Peyer's patch (tissue), 4 donors: ENCODE data around the gene G2E3. TPM values are rescaled to one million over a fixed set of nuclear protein-coding genes. Genes with fewer than 3 reads are reported as not detected.
A peak's percentile ranks its signal among the peaks of the same experiment; 100 is the strongest.
"Not testable (repeated sequence)": the region's sequence is repeated elsewhere in the genome, so short reads cannot be mapped to it uniquely, and the experiment has no call there.

ENCODE experiments used
- DNase-seq, 3 donors: peaks; one replicate each; pipeline ENCODE4 v3.0.0-alpha.2; 2017 to 2019
- H3K27ac ChIP-seq, 4 donors: fragments of 200-600 bp; sonication (generic); one replicate each; pipeline ENCODE4 v1.5.1; 2016 to 2019
- H3K27me3 ChIP-seq, 2 donors: fragments of 200-600 bp; sonication (generic); one replicate each; pipeline ENCODE4 v1.5.1; 2019
- H3K36me3 ChIP-seq, 3 donors: fragments of 200-600 bp; sonication (generic); one replicate each; pipeline ENCODE4 v1.5.1; 2016 to 2019
- H3K4me1 ChIP-seq, 4 donors: fragments of 200-600 bp; sonication (generic); one replicate each; pipeline ENCODE4 v1.5.1; 2016 to 2019
- H3K4me3 ChIP-seq, 4 donors: fragments of 200-600 bp; sonication (generic); 1 replicate in 3 of 4; 2 replicates in 1 of 4; pipeline ENCODE4 v1.5.1; 2016 to 2019; ENCODE audit warnings: mild to moderate bottlenecking in 1 of 4
- H3K9me3 ChIP-seq, 4 donors: fragments of 200-600 bp; sonication (generic); one replicate each; pipeline ENCODE4 v1.5.1; 2016 to 2019; ENCODE audit warnings: mild to moderate bottlenecking in 1 of 4
- CTCF ChIP-seq, 6 experiments: fragments of 450-650 bp in 4 of 6; fragments of 200-600 bp in 2 of 6; sonication (generic) in 1 of 6; IDR thresholded peaks; one replicate each; pipeline ENCODE4 v1.5.1; 2017 to 2019; ENCODE audit warnings: antibody characterized with exemption in 6 of 6, mild to moderate bottlenecking in 3 of 6, moderate library complexity in 1 of 6
- POLR2A ChIP-seq, 2 donors: fragments of 450-650 bp; IDR thresholded peaks; one replicate each; pipeline ENCODE4 v1.5.1; 2017; ENCODE audit warnings: antibody characterized with exemption in 2 of 2, mild to moderate bottlenecking in 2 of 2, moderate library complexity in 2 of 2
- total RNA-seq, 4 donors: library from RNA; depleted of rRNA; stranded (reverse); fragments of >200 nt; gene quantifications; one replicate each; pipeline ENCODE4 v1.1.0, GENCODE V29; 2016

Gene G2E3
- total RNA-seq, 4 donors from 2014 or later: 6.4 to 19.8 (median 8.1) TPM

GRCh38 chr14:30597504-30597903, 38.5 kb downstream of the G2E3 start:
- Histone ChIP-seq H3K27me3 (no peaks in the 10 kb centered on the region), H3K27ac (no peak overlapping the region), H3K4me1 (no peaks in the 10 kb centered on the region), H3K9me3 (no peaks in the 10 kb centered on the region), H3K4me3 (no peak overlapping the region), H3K36me3 (peaks cover 0 to 43% (median 0%) of the 10 kb centered on the region in 3 donors)
- no peak for DNase-seq
- TF ChIP-seq POLR2A (IDR thresholded peaks at IDR 0.05): no peak
- no peak for TF ChIP-seq CTCF (IDR thresholded peaks at IDR 0.05)

DNA sequence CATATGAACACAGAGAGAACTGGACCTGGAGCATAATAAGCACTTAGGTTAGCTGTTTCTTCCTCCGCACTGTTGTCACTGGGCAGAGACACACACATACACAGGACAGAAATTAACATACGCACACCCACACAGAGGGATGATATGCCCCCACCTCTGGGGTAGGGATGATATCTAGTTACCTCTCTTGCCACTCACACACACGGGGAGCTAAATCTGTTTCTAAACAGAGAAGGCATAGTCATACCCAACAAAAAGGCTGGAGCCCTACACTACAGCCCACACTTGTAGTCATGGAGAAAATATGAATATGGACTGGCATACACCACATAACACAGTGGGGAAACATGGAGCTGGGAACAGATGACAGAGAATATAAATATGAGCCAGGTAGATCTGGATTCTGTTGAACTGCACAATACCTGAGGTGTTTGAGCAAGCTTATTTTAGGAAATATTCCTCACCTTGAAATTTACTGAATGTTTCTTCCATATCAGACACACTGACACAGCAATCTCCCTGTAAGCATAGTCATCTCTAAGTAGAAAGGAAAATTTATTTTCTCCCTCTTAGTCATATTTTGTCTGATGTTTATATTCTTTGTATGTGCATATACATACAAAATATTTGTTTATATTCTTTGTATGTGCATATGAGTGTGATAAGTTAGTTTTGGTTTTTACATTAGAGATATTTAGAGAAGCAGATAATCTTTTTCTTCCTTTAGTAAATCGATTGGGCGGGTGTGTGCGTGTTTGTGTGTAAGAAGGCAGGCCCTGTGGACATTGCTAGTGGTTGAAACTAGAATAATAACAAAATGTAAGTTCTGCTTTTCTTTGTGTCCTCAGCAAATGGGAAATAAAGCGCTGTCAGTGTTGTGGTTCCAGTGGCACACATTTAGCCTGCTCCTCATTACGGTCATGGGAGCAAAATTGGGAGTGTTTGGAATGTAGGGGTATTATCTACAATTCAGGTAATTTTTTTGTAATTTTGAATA, 42.3 kb downstream of the G2E3 start:
- Histone ChIP-seq H3K9me3 (no peaks in the 10 kb centered on the region), H3K4me3 (no peak overlapping the region), H3K27me3 (no peaks in the 10 kb centered on the region), H3K27ac (no peak overlapping the region), H3K36me3 (peaks cover 0 to 71% (median 0%) of the 10 kb centered on the region in 3 donors), H3K4me1 (no peaks in the 10 kb centered on the region)
- TF ChIP-seq CTCF (IDR thresholded peaks at IDR 0.05): no peak
- TF ChIP-seq POLR2A (IDR thresholded peaks at IDR 0.05): no peak
- DNase-seq: no peak

DNA sequence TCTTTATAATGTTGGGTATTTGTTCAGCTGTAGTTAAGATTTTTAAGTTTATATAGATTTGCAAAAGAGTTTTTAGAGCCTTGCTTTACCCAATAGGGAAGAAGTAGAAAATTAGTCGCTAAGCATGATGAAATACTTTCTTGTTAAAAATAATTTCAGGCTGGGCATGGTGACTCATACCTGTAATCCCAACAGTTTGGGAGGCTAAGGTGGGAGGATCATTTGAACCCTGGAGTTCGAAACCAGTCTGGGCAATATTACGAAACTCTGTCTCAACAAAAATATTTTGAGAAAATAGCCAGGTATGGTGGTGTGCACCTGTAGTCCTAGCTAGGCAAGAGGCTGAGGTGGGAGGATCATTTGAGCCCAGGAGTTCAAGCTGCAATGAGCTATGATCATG, 44.4 kb downstream of the G2E3 start:
- Histone ChIP-seq H3K4me3 (no peak overlapping the region), H3K4me1 (no peaks in the 10 kb centered on the region), H3K9me3 (no peaks in the 10 kb centered on the region), H3K27ac (no peak overlapping the region), H3K36me3 (peaks cover 0 to 66% (median 0%) of the 10 kb centered on the region in 3 donors), H3K27me3 (no peaks in the 10 kb centered on the region)
- no peak for DNase-seq
- no peak for TF ChIP-seq POLR2A (IDR thresholded peaks at IDR 0.05)
- TF ChIP-seq CTCF (IDR thresholded peaks at IDR 0.05): no peak

DNA sequence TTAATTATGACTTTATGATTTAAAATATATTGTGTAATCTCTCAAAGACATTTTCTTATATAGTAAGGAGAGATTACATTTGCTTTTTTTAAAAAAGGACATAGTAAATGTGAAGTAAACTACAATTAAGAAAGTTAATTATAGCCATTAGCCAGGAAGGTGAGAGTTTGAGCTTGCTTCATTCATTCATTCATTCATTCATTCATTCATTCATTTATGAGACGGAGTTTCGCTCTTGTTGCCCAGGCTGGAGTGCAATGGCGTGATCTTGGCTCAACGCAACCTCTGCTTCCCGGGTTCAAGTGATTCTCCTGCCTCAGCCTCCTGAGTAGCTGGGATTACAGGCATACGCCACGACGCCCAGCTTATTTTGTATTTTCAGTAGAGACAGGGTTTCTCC, 45.7 kb downstream of the G2E3 start:
- H3K9me3 ChIP-seq, DNase-seq, H3K4me1 ChIP-seq, H3K4me3 ChIP-seq, H3K27me3 ChIP-seq, H3K27ac ChIP-seq: not testable (repeated sequence)
- peaks cover 0 to 55% (median 0%) of the 10 kb centered on the region in 3 donors for H3K36me3 ChIP-seq

GRCh38 chr14:30607156-30607780, 48.3 kb downstream of the G2E3 start:
- no peak overlapping the region for H3K4me3 ChIP-seq
- no peak for DNase-seq
- no peaks in the 10 kb centered on the region for H3K4me1 ChIP-seq
- TF ChIP-seq POLR2A (IDR thresholded peaks at IDR 0.05) (no peak), CTCF (IDR thresholded peaks at IDR 0.05) (no peak)
- no peaks in the 10 kb centered on the region for H3K27me3 ChIP-seq
- H3K27ac ChIP-seq: no peak overlapping the region
- no peaks in the 10 kb centered on the region for H3K9me3 ChIP-seq
- H3K36me3 ChIP-seq: peaks cover 0 to 31% (median 0%) of the 10 kb centered on the region in 3 donors

- peak in 2 of 3 donors; percentile 50 to 72 for DNase-seq
- H3K4me1 ChIP-seq: no peaks in the 10 kb centered on the region
- H3K27me3 ChIP-seq: no peaks in the 10 kb centered on the region
- peak overlapping the region in 1 of 4 donors; percentile 28 for H3K27ac ChIP-seq
- H3K4me3 ChIP-seq: no peak overlapping the region
- no peaks in the 10 kb centered on the region for H3K9me3 ChIP-seq
- TF ChIP-seq CTCF (IDR thresholded peaks at IDR 0.05) (peak in 3 of 6 experiments; percentile 19 to 45 (median 36)), POLR2A (IDR thresholded peaks at IDR 0.05) (no peak)
- H3K36me3 ChIP-seq: peaks cover 0 to 25% (median 0%) of the 10 kb centered on the region in 3 donors
Measured at GRCh38 chr14:30608533-30609006, 49.6 kb downstream of the G2E3 start.
